Lower leg skin (tissue), 4 donors: ENCODE measurements around the gene MOCS1. TPM values are rescaled to one million over a fixed set of nuclear protein-coding genes. Genes with fewer than 3 reads are reported as not detected.

ENCODE experiments used
- DNase-seq, 2 donors: peaks; one replicate each; pipeline ENCODE4 v3.0.0-alpha.2; 2019; ENCODE audit warnings: low spot score in 2 of 2
- H3K4me3 ChIP-seq: fragments of 200-600 bp; sonication (generic); 2 replicates; pipeline ENCODE4 v1.5.1; 2017; ENCODE audit warnings: mild to moderate bottlenecking, low read depth; ENCODE audit not compliant: poor library complexity, severe bottlenecking
- POLR2A ChIP-seq, 2 donors: fragments of 450-650 bp; IDR thresholded peaks; one replicate each; pipeline ENCODE4 v1.6.1; 2016 to 2017; ENCODE audit warnings: antibody characterized with exemption in 2 of 2, mild to moderate bottlenecking in 1 of 2, moderate library complexity in 1 of 2
- WGBS, 2 donors: methylation state at CpG; one replicate each; pipeline ENCODE4 v1.1.5; 2018; 5-methylcytosine and 5-hydroxymethylcytosine counted together
- intact Hi-C: fragments of 100-400 bp; cut with DNase I; formaldehyde crosslinking; loops from one replicate; pipeline ENCODE4 v1.15.0; 2023; ENCODE audit warnings: low total_unique reads
- total RNA-seq, 4 donors: library from RNA; depleted of rRNA; stranded (reverse); fragments of >200 nt; gene quantifications; one replicate each; pipeline ENCODE4 v1.1.0, GENCODE V29; 2016
- TF ChIP-seq, protein P1 (sequence below), 3 donors: fragments of 450-650 bp; IDR thresholded peaks; one replicate each; pipeline ENCODE4 v1.5.1; 2016; ENCODE audit warnings: antibody characterized with exemption in 3 of 3, mild to moderate bottlenecking in 3 of 3, moderate library complexity in 2 of 3

The MOCS1 gene
- total RNA-seq, 4 donors from 2014 or later = 4.8 to 18.7 (median 10.5) TPM

GRCh38 chr6:39887692-39888450, 46.4 kb downstream of the MOCS1 start:
- TF ChIP-seq POLR2A (IDR thresholded peaks at IDR 0.05) = no peak
- TF ChIP-seq, protein P1, sequence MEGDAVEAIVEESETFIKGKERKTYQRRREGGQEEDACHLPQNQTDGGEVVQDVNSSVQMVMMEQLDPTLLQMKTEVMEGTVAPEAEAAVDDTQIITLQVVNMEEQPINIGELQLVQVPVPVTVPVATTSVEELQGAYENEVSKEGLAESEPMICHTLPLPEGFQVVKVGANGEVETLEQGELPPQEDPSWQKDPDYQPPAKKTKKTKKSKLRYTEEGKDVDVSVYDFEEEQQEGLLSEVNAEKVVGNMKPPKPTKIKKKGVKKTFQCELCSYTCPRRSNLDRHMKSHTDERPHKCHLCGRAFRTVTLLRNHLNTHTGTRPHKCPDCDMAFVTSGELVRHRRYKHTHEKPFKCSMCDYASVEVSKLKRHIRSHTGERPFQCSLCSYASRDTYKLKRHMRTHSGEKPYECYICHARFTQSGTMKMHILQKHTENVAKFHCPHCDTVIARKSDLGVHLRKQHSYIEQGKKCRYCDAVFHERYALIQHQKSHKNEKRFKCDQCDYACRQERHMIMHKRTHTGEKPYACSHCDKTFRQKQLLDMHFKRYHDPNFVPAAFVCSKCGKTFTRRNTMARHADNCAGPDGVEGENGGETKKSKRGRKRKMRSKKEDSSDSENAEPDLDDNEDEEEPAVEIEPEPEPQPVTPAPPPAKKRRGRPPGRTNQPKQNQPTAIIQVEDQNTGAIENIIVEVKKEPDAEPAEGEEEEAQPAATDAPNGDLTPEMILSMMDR (IDR thresholded peaks at IDR 0.05) = no peak
- peak in 1 of 2 donors; percentile 35 for DNase-seq
- H3K4me3 ChIP-seq = no peak overlapping the region
- intact Hi-C loops = no loop called here
- WGBS, 2 donors = 62 to 63% methylated on average over 10 to 14 of the region's 14 CpGs

GRCh38 chr6:39886871-39887270, 47.4 kb downstream of the MOCS1 start:
- TF ChIP-seq, protein P1 (IDR thresholded peaks at IDR 0.05) = no peak
- no peak for TF ChIP-seq POLR2A (IDR thresholded peaks at IDR 0.05)
- DNase-seq = no peak
- 47 to 94% methylated on average over 2 of the region's 2 CpGs for WGBS, 2 donors
- intact Hi-C loops = no loop called here
- no peak overlapping the region for H3K4me3 ChIP-seq

- no peak for DNase-seq
- TF ChIP-seq, protein P1 (IDR thresholded peaks at IDR 0.05) = no peak
- no peak for TF ChIP-seq POLR2A (IDR thresholded peaks at IDR 0.05)
- intact Hi-C loops = no loop called here
- no peak overlapping the region for H3K4me3 ChIP-seq
- 87 to 89% methylated on average over 7 of the region's 7 CpGs for WGBS, 2 donors
Observed at GRCh38 chr6:39885691-39886090, 48.6 kb downstream of the MOCS1 start.

DNA sequence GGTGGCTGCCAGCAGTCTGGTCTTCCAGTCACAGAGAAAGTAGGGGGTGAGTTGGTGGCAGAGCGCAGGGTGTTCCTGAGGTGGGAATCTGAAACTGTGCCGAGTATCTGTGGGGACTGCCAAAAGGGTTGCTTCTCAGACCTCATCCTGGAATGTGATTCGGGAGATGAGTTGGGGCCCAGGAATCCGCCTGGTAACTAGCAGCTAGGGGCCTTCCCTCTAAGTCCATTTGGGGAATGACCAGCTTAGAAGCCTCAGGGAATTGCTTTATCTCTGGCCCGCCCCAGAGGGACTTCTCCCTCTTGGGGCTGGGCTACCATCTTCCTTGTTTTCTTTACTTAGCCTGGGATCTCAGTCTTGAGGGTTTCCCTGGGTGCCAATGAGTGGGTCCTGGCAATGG, 49.6 kb downstream of the MOCS1 start:
- DNase-seq = no peak
- no peak overlapping the region for H3K4me3 ChIP-seq
- intact Hi-C loops = no loop called here
- WGBS, 2 donors = 73% methylated on average over 5 of the region's 5 CpGs
- TF ChIP-seq POLR2A (IDR thresholded peaks at IDR 0.05) = no peak
- TF ChIP-seq, protein P1 (IDR thresholded peaks at IDR 0.05) = no peak

DNA sequence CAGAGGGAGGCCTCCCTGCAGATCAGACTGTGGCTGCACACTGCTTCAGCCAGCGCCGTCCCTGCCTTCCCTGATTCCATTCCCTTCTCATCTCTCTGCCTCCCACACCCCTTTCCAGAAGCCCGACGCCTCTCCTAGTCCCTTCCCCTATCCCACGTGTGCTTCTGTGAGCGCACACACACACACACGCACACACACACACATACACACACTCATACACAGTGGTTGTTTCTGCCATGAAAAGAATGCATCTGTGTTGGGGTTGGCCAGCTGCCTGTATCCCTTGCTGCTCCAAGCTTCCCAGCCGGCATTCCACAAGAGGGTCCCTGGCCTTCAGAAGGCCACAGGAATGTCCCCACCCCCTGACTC, 51.7 kb downstream of the MOCS1 start:
- TF ChIP-seq POLR2A (IDR thresholded peaks at IDR 0.05) = no peak
- TF ChIP-seq, protein P1 (IDR thresholded peaks at IDR 0.05) = no peak
- no peak overlapping the region for H3K4me3 ChIP-seq
- intact Hi-C loops = no loop called here
- no peak for DNase-seq
- 49 to 50% methylated on average over 8 of the region's 8 CpGs for WGBS, 2 donors
